Spleen (tissue), 11 donors: ENCODE results near the gene RBM12. TPM values are rescaled to one million over a fixed set of nuclear protein-coding genes. Genes with fewer than 3 reads are reported as not detected.

Source experiments
- DNase-seq: peaks from one replicate; pipeline ENCODE4 v3.0.0-alpha.2; 2020
- H3K27ac ChIP-seq, 8 donors: fragments of 200-600 bp; sonication (generic) in 7 of 8; 1 replicate in 4 of 8; 2 replicates in 4 of 8; pipeline versions ENCODE4 v1.5.0 to v1.8.0; 2016 to 2021; ENCODE audit warnings: inconsistent platforms in 4 of 8, mild to moderate bottlenecking in 4 of 8, moderate library complexity in 1 of 8
- H3K27me3 ChIP-seq, 7 donors: fragments of 200-600 bp; sonication (generic) in 6 of 7; replicated peaks in 1 of 7; 1 replicate in 4 of 7; 2 replicates in 3 of 7; pipeline versions ENCODE4 v1.5.0 to v1.8.0; 2016 to 2021; ENCODE audit warnings: inconsistent platforms in 3 of 7, mild to moderate bottlenecking in 1 of 7
- H3K36me3 ChIP-seq, 6 donors: fragments of 200-600 bp; sonication (generic) in 5 of 6; 1 replicate in 4 of 6; 2 replicates in 2 of 6; pipeline versions ENCODE4 v1.5.0 to v1.8.0; 2016 to 2021; ENCODE audit warnings: inconsistent platforms in 2 of 6
- H3K4me1 ChIP-seq, 6 donors: fragments of 200-600 bp; sonication (generic) in 5 of 6; 1 replicate in 3 of 6; 2 replicates in 3 of 6; pipeline versions ENCODE4 v1.5.0 to v1.8.0; 2016 to 2021; ENCODE audit warnings: inconsistent platforms in 3 of 6
- H3K4me3 ChIP-seq, 8 donors: fragments of 200-600 bp; sonication (generic) in 7 of 8; 1 replicate in 4 of 8; 2 replicates in 4 of 8; pipeline versions ENCODE4 v1.5.0 to v1.8.0; 2016 to 2021; ENCODE audit warnings: inconsistent platforms in 4 of 8, mild to moderate bottlenecking in 4 of 8, moderate library complexity in 2 of 8
- H3K9me3 ChIP-seq, 8 donors: fragments of 200-600 bp; sonication (generic) in 7 of 8; 1 replicate in 4 of 8; 2 replicates in 4 of 8; pipeline versions ENCODE4 v1.5.0 to v1.8.0; 2016 to 2021; ENCODE audit warnings: inconsistent platforms in 4 of 8
- POLR2A ChIP-seq, 3 donors: fragments of 450-650 bp; IDR thresholded peaks; one replicate each; pipeline ENCODE4 v1.5.1; 2017; ENCODE audit warnings: antibody characterized with exemption in 3 of 3, mild to moderate bottlenecking in 1 of 3
- POLR2AphosphoS5 ChIP-seq, 3 donors: sonication (generic); formaldehyde crosslinking; IDR thresholded peaks; one replicate each; pipeline ENCODE4 v1.5.1; 2017; ENCODE audit warnings: antibody characterized with exemption in 3 of 3
- WGBS, 5 donors: extraction: QIAGEN DNeasy Blood & Tissue Kit in 3 of 5; methylation state at CpG; one replicate each; pipeline versions ENCODE4 v1.1.5 to v1.1.7; 2013 to 2018; 5-methylcytosine and 5-hydroxymethylcytosine counted together
- intact Hi-C: fragments of 100-400 bp; cut with DNase I; formaldehyde crosslinking; loops from one replicate; pipeline ENCODE4 v1.15.0; 2023; ENCODE audit warnings: low total_unique reads
- polyA plus RNA-seq, 3 donors: library from polyadenylated mRNA; stranded (reverse); fragments of 200-250 nt; gene quantifications; one replicate each; pipeline ENCODE4 v1.2.1, GENCODE V29; 2013
- total RNA-seq, 7 donors: library from RNA; depleted of rRNA in 3 of 7; stranded (reverse); fragments of >200 nt in 3 of 7; fragmentation: NEBNext Ultra II Directional in 4 of 7; extraction: Animal tissue kit (Norgen Biotek cat#: 25700) in 4 of 7; gene quantifications; one replicate each; pipeline versions ENCODE4 v1.1.0 to v1.2.1, GENCODE V29; 2016 to 2021
- TF ChIP-seq, protein P1 (sequence below), 11 experiments: fragments of 200-600 bp in 7 of 11; fragments of 450-650 bp in 4 of 11; sonication (generic) in 4 of 11; IDR thresholded peaks in 8 of 11; conservative IDR thresholded peaks in 3 of 11; 1 replicate in 7 of 11; 2 replicates in 4 of 11; pipeline versions ENCODE4 v1.4.0 to v1.8.0; 2016 to 2021; ENCODE audit warnings: antibody characterized with exemption in 11 of 11, inconsistent platforms in 4 of 11, mild to moderate bottlenecking in 1 of 11
- donor health status: healthy with polysubstance abuse.
- donor health status: DM: no; HTN: no; CAD: no; lungs with moderate emphysema.
- donor health status: DM: no; HTN: no; CAD: no.
- donor health status: Bipolar disorder and iron deficiency.
- donor health status: healthy.
- donor health status: DM: no; HTN: no; CAD: no.
- donor health status: DM: yes; HTN: yes; CAD: no.

Gene RBM12
- total and polyA plus RNA-seq, 10 donors = 10.6 to 100 (median 51.4) TPM

DNA sequence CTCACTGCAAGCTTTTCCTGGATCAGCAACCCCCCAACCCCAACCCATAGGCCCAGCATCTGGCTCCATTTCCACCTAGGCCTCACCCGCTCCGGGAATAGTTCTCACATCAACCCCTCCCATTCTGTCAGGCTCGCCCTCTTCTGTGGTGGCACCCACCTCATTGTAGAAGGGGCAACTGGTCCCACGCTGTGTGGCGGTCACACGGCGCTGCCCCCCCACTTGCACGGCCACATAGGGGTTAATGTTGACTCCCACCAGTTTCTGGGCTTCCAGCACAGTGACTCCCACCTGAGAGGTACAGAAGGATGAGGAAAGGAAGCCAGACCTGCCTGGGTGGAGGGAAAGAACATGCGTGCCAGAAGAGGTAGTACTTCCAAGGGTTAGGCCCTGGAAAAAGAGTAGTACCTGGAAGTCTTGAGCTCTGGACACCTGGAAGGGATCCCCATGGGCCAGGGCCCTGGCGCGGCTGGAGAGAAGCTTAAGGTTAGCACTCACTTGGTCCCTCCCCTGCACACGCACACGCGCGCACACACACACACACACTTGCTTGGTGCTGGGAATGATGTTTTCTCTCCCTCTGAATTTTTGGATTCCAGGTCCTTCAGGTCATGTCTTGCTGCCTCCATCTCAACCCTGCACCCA, 61.7 kb downstream of the RBM12 start:
- Histone ChIP-seq H3K27me3 (peaks cover 0 to 44% (median 23%) of the 10 kb centered on the region in 7 donors), H3K4me3 (no peak overlapping the region), H3K36me3 (no peaks in the 10 kb centered on the region), H3K4me1 (peaks cover 8 to 23% (median 19%) of the 10 kb centered on the region in 6 donors), H3K9me3 (no peaks in the 10 kb centered on the region), H3K27ac (no peak overlapping the region)
- TF ChIP-seq, protein P1, sequence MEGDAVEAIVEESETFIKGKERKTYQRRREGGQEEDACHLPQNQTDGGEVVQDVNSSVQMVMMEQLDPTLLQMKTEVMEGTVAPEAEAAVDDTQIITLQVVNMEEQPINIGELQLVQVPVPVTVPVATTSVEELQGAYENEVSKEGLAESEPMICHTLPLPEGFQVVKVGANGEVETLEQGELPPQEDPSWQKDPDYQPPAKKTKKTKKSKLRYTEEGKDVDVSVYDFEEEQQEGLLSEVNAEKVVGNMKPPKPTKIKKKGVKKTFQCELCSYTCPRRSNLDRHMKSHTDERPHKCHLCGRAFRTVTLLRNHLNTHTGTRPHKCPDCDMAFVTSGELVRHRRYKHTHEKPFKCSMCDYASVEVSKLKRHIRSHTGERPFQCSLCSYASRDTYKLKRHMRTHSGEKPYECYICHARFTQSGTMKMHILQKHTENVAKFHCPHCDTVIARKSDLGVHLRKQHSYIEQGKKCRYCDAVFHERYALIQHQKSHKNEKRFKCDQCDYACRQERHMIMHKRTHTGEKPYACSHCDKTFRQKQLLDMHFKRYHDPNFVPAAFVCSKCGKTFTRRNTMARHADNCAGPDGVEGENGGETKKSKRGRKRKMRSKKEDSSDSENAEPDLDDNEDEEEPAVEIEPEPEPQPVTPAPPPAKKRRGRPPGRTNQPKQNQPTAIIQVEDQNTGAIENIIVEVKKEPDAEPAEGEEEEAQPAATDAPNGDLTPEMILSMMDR (IDR thresholded peaks at IDR 0.05 in 8 of 11, conservative IDR thresholded peaks at IDR 0.05 in 3 of 11) = no peak
- TF ChIP-seq POLR2A (IDR thresholded peaks at IDR 0.05) (no peak), POLR2AphosphoS5 (IDR thresholded peaks at IDR 0.05) (no peak)
- intact Hi-C loops = no loop called here
- WGBS, 5 donors = 90 to 95% (median 93%) methylated on average over 14 to 15 of the region's 15 CpGs
- peak; percentile 51 for DNase-seq

DNA sequence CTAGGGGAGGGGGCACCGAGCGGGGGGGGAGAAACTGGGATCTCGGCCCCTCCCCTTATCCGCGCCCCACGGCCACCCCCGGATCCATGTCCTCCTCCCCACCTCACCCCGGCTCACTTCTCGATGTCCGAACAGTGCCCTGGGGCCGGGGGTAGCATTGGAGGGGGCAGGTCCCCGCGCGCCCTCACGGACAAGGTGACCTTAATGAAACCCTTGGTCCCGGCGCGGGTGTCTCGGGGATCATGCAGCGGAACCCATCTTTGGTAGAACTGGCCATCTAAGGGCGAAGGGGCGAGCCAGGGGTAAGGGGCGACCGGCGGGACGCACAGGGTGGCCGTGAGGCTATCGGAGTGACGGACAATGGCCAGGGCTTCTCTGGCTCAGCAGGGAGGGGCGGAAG, 62.7 kb downstream of the RBM12 start:
- Histone ChIP-seq H3K27me3 (peaks cover 0 to 44% (median 23%) of the 10 kb centered on the region in 7 donors), H3K4me1 (peaks cover 8 to 23% (median 19%) of the 10 kb centered on the region in 6 donors), H3K27ac (peak overlapping the region in 2 of 8 donors; percentile 17 to 56), H3K4me3 (peak overlapping the region; percentile 22 to 72 (median 46)), H3K9me3 (no peaks in the 10 kb centered on the region), H3K36me3 (no peaks in the 10 kb centered on the region)
- 29 to 90% (median 32%) methylated on average over 2 to 30 of the region's 30 CpGs for WGBS, 5 donors
- intact Hi-C loops = no loop called here
- no peak for DNase-seq
- TF ChIP-seq POLR2A (IDR thresholded peaks at IDR 0.05) = no peak
- TF ChIP-seq, protein P1 (IDR thresholded peaks at IDR 0.05 in 8 of 11, conservative IDR thresholded peaks at IDR 0.05 in 3 of 11) = no peak
- no peak for TF ChIP-seq POLR2AphosphoS5 (IDR thresholded peaks at IDR 0.05)

DNA sequence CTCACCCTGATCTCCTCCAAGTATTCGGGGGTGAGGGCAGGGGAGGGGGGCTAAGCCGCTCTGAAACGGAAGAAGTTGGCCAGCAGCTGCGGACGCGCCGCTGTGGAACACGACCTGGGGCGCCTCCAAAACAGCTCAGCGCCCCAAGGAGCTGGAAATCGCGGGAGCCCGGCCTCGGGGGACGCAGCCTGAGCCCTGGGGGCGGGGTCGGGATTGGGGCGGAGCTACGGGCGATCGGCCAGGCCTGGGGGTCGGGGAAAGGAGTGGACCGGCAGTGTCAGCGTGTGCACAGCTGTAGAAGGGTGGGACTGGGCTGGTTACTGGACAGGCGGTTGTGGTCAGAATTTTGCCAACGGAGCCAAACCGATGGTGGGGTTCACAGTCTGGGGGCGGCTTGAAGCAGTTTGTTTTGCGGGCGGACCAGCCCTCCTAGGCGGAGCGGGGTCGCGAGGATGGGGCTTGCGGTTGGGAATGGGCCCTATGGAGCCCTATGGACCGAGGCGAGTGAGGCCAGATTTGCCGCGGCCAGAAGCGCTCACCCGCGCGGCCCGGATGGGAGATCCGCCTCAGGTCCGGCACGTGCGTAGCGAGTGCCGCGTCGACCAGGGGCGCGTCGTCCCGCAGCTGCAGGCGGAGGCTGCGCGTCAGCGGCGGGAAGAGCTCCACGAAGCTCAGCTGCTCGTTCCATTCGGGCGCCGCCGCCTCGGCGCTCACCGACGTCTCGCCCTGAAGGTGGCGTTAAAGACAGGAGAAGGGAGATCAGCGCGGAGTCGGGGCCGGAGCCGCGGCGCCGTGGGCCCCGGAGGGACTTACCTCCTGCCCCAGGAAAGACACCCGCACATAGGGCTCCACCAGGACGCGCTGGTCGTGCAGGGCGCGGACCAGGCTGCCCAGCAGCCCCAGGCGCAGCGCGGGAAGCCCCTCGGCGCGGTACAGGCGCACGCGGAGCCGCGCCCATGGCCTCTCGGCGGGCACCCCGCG, 63.4 kb downstream of the RBM12 start:
- Histone ChIP-seq H3K9me3 (no peaks in the 10 kb centered on the region), H3K4me1 (peaks cover 8 to 23% (median 19%) of the 10 kb centered on the region in 6 donors), H3K4me3 (peak overlapping the region; percentile 22 to 72 (median 46)), H3K27ac (peak overlapping the region in 2 of 8 donors; percentile 17 to 56), H3K27me3 (peaks cover 0 to 44% (median 23%) of the 10 kb centered on the region in 7 donors), H3K36me3 (no peaks in the 10 kb centered on the region)
- peak; percentile 94 for DNase-seq
- TF ChIP-seq POLR2A (IDR thresholded peaks at IDR 0.05) (no peak), POLR2AphosphoS5 (IDR thresholded peaks at IDR 0.05) (peak; percentile 78 to 84 (median 78))
- TF ChIP-seq, protein P1 (IDR thresholded peaks at IDR 0.05 in 8 of 11, conservative IDR thresholded peaks at IDR 0.05 in 3 of 11) = peak in 10 of 11 experiments; percentile 31 to 72 (median 54)
- 1 to 2% (median 1%) methylated on average over 45 to 103 of the region's 103 CpGs for WGBS, 5 donors
- intact Hi-C loops = no loop called here
